ENCODE measurements around the gene RAPGEF4.
"Not testable (repeated sequence)": the region's sequence is repeated elsewhere in the genome, so short reads cannot be mapped to it uniquely, and the experiment has no call there.

RAPGEF4 gene

GRCh38 chr2:172725746-172726145 lies 9.9 kb upstream of the RAPGEF4 start:
- DNase-seq (ENCODE audit: low read depth in 1 of 2, low spot score in 1 of 2): no peak

DNA sequence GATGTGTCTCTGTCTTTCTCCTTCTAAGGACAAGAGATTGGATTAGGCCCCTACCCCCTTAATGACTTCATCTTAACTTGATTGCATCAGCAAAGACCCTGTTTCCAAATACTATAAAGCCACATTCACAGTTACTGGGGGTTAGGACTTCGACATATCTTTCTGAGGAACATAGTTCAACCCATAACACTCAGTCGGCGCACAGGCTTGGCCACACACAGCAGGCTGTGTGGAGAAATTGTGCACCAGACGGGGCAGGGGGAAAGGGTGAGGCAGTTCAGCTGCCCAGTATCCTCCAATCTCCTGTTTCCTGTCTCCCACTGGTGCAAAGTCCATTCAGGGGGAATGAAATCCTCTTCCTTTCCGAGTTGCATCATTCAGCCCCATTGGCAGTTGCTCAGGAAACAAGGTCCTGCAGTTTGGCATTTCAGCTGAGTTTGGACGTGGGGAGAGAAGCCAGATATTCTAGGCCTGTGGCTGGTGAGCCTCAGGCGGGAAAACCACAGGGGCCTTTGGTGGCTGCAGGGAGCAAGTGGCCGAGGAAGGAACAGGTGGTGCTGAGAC lies 9.4 kb upstream of the RAPGEF4 start:
- no peak for DNase-seq (ENCODE audit: low read depth in 1 of 2, low spot score in 1 of 2)

- no peak for DNase-seq (ENCODE audit: low read depth in 1 of 2, low spot score in 1 of 2)
Observed at GRCh38 chr2:172730411-172730810, 5.2 kb upstream of the RAPGEF4 start.

DNA sequence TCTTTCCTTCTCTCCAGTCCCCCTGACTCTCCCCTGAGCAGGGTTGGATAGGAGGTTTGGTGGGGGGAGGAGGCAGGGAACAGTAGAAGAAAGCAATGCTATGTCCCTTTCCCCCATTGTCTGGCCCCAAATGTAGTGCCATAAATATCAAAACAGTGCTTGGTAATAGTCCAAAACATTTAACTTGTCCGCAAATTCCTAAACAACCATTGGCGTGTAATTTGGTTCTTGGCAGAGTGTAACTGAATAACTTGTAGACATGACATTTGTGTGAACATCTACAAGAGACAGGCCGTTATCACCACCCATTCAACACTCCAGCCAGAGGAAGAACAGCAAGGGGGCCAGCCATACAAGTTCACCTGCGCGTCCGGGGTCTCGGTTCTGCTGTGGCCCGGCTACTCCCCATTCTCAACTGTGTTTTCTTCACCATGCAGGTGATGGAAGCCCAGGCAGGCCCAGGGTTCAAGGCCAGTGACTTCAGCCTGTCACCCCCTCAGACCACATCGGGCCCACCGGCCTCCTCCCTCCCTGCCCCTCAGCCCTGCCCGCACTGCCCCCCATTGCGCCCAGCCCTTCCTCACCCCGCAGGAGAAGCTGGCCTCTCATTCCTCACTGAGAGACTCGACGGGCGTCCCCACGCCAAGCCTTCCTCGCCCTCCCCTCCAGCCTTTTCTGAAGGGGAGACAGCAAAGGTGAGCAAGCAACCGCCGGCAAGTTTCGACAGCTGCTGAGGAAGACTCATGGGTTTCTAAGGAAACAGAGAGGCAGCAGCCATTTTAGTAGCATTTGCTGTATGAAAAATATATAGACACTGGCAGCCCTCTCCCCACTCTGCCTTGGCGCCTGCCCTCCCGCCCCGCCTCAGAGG lies 699 bp upstream of the RAPGEF4 start:
- no peak for DNase-seq (ENCODE audit: low read depth in 1 of 2, low spot score in 1 of 2)

DNA sequence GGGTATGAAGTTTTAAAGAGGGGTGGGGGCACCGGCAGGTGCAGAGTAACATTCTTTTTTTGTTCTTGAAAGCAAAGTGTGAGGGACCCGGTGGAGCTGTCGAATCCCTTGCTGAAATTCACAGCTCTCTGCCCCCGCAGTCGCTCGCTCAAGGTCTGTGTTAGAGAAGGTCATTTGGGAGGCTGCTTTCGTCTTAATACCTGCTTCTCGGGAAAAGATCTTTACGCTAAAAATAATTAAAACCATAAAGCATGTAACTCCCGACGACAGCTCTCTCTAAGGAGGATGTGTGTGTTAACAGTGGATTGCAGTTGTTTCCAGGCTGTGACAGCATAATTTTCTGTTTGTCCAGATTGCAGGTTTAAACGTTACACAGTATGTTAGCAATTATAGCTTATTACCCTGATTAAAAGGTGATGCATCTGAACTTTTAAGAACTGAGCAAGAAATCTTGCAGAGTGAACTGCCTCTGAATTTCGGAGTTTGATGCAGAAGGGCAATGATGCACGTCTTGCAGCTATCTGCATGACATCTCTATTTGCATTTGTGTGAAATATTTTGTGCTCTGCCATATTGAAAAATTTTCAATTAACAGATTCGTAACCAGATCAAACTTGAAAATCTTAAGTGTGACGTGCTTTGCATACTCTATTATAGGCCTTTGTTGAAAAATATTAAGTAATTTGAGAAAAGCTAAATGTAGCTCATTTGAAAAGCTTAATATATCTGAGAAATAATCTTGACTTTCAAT lies 954 bp downstream of the RAPGEF4 start:
- no peak for DNase-seq (ENCODE audit: low read depth in 1 of 2, low spot score in 1 of 2)

DNA sequence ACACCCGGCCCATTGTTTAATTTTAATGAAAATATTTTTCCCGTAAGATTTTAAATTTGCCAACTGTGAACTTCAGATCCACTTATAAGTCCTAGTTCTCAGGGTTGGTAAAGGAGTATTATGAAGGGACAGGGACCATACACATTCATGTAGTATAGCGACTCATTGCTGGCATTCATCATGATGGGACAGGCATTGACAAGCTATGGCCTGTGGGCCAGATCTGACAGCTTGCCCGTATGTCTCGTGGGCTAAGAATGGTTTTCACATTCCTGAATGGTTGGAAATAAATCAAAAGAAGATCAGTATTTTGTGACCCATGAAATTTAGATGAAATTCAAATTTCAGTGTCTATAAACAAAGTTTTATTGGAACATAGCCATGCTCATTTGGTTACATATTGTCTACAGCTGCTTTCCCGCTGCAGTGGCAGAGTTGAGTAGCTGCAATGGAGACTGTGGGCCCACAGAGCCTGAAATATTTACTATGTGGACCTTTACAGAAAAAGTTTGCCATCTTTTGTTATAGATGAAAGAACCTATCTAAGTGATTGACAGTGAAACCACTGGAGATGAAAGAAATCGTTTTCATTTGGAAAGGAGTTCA lies 4.1 kb downstream of the RAPGEF4 start:
- no peak for DNase-seq (ENCODE audit: low read depth in 1 of 2, low spot score in 1 of 2)

DNA sequence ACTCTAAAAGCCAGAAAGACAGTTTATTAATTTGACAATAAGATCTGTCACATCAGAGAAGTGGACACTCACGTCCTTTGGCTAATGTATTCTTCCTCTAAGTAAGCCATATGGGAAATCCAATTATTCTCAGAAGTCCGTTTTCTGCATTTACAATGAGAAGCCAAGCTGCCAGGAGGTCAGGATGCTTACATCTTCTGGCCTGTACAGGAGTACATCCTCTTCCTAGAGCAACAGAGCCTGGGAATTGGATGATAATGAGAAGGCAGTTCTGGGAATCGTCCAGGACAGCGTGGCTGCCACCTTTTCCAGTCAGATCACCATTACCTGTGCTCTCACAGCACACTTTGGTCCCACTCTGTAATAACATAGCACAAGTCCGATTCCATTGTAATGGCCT lies 5.2 kb downstream of the RAPGEF4 start:
- no peak for DNase-seq (ENCODE audit: low read depth in 1 of 2, low spot score in 1 of 2)

DNA sequence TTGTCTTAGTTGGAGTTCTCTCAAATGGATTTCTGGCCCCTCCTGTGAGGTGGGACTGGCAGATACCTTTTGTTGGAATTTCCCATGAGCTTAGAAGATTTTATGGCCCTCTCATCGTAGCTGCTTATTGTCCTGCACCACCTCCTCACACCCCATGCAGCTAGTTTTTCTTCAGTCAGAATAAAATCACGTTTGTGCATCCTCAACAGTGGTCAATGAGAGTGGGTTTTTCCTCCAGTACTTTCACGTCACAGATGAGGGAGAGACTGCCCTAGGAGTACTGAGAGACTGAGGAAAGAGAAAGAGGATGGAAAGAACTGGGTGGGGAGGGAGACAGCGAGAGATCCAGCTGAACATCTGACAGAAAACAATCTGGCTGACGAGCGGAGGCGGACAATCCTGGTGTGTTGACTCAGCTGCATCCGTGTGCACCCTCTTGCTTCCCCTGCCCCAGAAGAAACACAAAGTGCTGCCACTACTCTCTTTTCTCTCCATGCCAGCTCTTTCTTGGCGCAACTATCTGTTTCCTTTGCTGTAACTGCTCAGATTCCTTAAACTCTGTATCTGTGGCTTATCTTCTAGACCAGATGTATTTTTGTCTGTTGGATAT lies 7.4 kb downstream of the RAPGEF4 start:
- no peak for DNase-seq (ENCODE audit: low read depth in 1 of 2, low spot score in 1 of 2)

- no peak for DNase-seq (ENCODE audit: low read depth in 1 of 2, low spot score in 1 of 2)
Observed at GRCh38 chr2:172743898-172744297, 8.3 kb downstream of the RAPGEF4 start.

DNA sequence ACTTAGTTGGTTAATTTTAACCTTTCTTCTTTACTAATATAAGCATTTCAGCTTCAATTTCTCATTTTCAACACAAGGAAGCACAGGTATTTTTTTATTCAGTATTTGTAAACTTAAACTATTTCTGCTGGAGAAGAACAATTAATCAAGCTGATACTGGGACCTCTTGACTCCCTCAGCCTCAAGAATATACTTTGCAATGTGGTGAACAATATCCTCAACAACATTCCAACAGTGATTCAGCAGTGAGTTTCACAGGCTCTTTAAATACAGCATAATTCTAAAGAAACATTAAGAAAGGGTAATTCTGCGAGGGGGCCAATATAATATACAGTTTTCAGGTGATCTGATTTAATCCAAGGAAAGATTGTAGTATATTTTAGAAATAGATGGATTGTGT lies 10.0 kb downstream of the RAPGEF4 start:
- no peak for DNase-seq (ENCODE audit: low read depth in 1 of 2, low spot score in 1 of 2)

GRCh38 chr2:172748543-172748942 lies 12.9 kb downstream of the RAPGEF4 start:
- not testable (repeated sequence) for DNase-seq (ENCODE audit: low read depth in 1 of 2, low spot score in 1 of 2)

- DNase-seq (ENCODE audit: low read depth in 1 of 2, low spot score in 1 of 2): no peak
Observed at GRCh38 chr2:172749388-172749787, 13.7 kb downstream of the RAPGEF4 start.

GRCh38 chr2:172751564-172751963 lies 15.9 kb downstream of the RAPGEF4 start:
- no peak for DNase-seq (ENCODE audit: low read depth in 1 of 2, low spot score in 1 of 2)

DNA sequence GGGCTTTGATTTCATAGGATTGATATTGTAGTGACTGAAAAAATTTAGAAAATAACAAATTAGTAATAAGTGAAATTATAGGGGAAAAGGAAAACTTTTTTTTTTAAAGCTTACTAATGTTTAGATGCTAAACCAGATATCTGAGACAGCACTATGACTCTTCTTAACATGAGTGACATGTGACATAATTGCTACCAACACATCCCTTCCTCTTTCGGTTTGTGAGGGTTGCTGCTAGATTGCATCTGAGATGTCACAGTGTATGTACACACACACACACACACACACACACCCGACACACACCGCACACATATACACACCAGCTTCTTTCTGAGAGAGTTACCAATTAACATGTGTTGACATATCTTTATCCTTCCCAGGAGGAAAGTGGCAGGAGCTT lies 18.0 kb downstream of the RAPGEF4 start:
- no peak for DNase-seq (ENCODE audit: low read depth in 1 of 2, low spot score in 1 of 2)

DNA sequence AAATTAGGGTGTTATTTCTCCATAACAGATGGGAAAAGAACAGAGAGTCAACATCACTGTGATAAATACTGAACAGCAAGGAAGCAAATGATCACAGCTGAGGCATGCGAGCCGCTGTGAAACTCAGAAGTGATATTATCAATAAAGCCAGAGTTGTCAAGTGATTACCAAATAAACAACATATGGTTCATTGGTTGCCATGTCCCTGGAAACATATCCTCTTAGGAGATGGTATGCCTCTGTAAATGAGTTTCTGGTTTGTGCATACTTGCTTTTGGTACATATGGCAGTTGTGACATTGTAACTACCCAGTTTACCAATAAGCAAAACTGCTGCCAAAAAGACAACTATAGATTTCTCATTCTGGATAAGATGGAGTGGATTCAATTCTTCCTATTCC lies 23.8 kb downstream of the RAPGEF4 start:
- DNase-seq (ENCODE audit: low read depth in 1 of 2, low spot score in 1 of 2): no peak

GRCh38 chr2:172761306-172761705 lies 25.7 kb downstream of the RAPGEF4 start:
- DNase-seq (ENCODE audit: low read depth in 1 of 2, low spot score in 1 of 2): no peak

DNA sequence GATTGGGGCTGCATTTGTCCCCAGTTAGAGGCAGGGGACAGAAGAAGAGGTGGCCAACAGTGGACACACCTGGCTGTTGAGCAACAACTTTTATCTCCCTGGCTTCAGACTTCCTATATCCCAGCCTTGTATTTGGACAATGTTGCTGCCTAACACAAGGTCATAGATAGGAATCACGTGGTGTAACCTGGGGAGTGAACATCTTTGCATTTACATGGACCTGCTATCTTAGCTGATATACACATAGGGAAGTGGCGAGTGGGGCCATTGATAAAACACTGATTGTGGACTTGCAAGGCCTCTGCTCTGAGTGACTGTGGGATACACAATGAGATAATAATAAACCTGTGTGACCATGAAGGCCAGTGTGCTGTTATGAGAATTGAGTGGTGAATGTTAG lies 26.9 kb downstream of the RAPGEF4 start:
- DNase-seq (ENCODE audit: low read depth in 1 of 2, low spot score in 1 of 2): no peak

GRCh38 chr2:172763079-172763478 lies 27.4 kb downstream of the RAPGEF4 start:
- DNase-seq (ENCODE audit: low read depth in 1 of 2, low spot score in 1 of 2): no peak

GRCh38 chr2:172765662-172766061 lies 30.0 kb downstream of the RAPGEF4 start:
- DNase-seq (ENCODE audit: low read depth in 1 of 2, low spot score in 1 of 2): no peak

DNA sequence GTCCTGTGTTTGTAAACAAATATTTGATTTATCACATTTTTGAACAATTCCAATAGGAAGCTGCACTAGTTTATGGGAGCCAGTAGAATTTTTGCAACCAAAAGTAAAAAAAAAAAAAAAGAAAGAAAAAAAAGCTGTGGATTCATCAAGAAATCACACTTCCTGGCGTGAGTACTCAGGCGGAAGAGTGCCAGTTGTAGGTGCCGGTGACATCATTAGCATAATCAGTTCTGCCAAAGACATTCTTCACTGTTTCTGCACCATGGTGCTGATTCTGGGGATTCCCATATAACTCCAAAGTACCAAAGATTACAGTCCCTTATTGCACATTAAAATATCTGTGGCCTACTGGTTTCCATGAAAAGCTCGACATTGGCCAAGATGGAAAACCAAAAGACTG lies 32.8 kb downstream of the RAPGEF4 start:
- DNase-seq (ENCODE audit: low read depth in 1 of 2, low spot score in 1 of 2): no peak

DNA sequence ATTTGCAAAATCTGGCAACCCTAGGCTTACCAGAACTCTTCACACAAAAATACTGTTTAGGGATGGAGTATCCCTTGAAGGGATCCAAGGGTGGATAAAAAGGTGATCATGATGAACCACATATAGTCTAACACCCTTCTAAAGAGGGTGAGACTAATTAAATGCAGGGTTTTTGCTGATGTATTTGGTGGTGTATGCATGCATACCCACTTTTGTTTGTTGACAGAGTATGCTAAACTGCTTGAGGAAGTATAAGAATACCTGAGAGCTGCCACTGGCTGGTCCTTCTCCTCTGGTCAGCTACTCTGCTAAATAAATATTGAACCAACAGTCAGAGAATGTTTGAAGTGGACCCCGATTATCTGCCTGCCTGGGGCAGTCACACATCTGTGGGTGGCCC lies 34.2 kb downstream of the RAPGEF4 start:
- DNase-seq (ENCODE audit: low read depth in 1 of 2, low spot score in 1 of 2): no peak
